ENCODE data around the gene REXO4.
"Not testable (repeated sequence)": the region's sequence is repeated elsewhere in the genome, so short reads cannot be mapped to it uniquely, and the experiment has no call there.

Gene REXO4

DNA sequence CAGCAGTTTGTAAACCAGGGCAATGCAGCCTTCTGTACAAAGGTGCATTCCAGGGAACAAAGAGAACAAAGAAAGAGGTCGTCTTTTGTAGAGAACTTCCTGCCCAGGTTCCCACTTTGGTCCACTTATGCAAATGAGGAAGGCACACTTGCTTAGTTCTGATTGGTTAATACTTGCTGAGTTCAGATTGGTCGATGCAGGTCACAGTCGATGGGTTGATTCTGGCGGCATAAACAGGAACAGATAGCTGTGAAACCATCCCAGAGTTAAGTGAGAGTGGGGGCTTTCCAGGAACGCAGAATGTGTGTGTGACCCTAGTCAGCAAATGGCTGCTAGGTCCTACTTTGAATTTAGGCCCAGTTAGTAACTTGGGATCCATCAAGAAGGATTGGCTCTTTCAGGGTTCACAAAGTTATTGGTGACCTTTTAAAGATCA, 2.6 kb upstream of the REXO4 start:
- no peak for DNase-seq

DNA sequence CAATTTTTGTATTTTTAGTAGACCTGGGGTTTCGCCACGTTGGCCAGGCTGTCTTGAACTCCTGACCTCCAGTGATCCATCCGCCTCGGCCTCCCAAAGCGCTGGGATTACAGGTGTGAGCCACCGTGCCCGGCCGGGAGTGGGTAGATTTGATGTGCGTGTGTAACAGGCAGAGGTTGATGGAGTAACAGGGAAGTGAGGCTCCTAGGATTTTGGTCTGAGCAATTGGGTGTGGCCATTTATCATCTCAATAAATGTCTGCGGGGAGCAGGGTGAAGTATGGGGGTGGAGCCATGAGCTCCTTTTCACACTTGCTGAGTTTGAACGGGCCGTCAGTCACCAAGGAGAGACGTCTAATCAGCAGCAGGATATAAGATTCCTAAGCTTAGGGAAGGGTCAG, 1.2 kb upstream of the REXO4 start:
- DNase-seq: no peak

DNA sequence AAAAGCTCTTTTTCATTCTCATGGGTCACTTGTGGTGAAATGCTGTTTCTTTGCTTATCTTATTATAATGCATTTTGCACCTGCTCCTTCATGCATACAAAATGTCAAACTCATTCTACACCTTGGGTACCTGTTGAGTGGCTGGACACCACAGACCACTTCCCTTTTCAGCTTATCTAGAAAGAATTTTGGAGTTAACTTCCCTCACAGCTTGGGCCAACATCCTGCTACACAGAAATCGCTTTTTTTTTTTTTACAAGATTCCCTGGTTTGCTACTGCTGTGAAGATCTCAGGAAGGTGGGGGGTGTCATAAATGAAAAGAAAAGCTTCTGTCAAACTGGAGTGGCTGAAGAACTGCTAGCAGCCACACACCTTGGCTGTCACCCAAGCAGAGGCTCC, 2.6 kb downstream of the REXO4 start:
- no peak for DNase-seq

DNA sequence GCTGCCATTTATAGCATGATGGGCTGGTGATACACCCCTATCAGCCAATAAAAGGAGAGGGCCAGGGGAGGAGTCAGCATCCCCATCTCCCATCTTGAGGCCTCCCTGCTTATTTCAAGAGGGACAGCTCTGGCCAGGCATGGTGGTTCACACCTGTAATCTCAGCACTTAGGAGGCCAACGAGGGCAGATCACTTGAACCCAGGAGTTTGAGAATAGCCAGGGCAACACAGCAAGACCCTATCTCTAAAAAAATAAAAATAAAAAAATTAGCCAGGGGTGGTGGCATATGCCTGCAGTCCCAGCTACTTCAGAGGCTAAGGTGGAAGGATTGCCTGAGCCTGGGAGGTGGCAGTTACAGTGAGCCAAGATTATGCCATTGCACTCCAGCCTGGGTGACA, 9.8 kb downstream of the REXO4 start:
- DNase-seq: no peak

DNA sequence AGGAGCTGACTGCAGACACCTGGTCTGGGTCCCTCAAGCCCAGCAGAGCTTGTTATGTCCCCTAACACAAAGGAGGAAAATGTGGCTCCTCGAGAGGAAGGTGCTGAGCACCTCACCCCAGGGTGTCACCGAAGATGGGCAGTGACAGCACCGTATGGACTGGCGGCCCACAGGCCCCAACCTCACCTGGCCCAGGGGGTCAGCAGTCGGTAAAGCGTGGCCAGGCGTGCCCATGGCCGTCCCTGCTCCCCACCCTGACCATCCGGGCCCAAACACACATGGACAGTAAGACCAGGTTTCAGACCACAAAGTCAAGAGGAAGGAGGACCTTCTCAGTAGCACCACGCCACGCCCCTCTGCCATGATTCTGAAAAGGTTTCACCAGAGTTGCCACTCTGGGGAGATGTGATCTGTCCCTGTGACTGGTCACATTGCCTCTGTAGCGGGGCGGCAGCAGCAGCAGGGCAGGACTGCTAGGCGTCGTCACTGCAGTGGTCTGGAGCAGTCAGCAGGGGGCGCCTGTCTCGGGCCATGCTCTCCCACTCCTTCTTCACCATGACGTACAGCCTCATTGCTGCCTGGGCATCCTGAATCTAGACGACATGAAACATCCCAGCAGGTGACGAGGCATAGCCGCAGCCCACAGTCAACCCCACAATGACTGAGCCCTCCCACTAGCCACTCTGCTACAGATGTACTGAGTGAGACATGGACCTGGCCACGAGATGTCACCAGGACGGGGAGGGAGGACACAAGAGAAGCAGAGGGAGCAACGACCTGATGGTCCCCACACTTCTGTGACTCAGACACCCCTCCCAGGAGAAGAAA, 11.1 kb downstream of the REXO4 start:
- DNase-seq: peak; percentile 67

DNA sequence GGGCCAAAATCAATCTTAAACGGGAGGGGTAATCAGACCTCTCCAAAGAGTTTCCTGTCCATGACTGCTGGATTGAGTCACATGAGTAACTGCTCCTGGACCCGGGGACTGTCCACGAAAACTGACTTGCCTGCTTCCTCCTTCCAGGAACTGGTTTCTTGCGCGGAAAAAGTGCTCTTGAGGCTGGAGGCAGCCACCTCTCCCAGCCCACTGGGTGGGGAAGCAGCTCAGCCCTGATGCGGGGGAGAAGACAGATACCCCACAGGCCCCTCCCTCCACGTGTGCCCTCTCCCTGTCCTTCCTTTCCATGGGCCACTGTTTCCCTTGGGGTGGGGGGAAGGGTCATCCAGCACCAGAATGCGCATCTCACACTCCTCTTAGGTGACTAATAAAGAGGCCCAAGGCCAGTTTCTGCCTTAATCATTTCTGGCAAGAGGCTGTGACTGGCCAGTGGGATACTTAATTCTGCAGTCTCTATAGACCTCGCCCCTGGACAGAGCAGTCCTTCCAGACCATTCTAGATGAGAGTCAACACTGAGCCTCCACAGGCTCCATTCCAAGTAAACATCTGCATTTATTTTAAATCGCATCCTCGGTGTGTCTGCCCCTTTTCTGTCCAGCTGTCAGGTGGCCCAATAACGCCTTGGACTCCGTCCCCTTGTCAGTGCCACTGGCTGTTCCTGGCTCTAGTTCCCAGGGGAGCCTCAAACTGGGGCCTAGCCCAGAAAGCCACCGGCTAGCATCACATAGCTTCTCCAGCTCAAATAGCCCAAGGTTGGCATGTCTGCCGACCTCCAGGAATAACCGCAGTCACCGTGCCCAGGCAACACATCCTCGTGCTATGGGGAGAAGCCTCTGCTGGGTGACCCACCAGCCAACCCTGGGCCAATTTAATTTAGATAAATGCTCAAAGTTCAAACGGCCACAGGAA, 12.0 kb downstream of the REXO4 start:
- no peak for DNase-seq

DNA sequence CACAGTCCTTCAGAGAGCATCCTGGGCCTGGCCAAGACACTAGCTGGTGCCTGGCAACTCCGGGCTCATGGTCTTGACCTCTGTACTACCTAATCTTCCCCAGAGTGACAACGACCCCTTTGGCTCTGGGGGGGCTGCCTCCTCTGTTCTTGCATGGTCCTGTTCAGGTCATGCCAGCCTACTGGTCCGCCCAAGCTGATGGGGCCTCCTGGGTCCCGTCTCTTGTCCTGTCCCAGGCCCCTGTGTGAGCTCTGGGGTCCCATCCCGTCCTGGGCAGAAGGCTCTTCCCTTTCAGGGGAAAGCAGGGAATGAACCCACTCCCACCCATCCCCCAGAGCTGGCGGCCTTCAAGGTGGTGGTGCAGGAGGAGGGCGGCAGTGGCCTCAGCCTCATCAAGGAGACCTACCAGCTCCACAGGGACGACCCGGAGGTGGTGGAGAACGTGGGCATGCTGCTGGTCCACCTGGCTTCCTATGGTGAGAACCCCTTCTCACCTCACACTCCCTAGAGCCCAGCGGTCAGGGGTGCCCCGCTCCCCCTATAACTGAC, 13.3 kb downstream of the REXO4 start:
- no peak for DNase-seq

DNA sequence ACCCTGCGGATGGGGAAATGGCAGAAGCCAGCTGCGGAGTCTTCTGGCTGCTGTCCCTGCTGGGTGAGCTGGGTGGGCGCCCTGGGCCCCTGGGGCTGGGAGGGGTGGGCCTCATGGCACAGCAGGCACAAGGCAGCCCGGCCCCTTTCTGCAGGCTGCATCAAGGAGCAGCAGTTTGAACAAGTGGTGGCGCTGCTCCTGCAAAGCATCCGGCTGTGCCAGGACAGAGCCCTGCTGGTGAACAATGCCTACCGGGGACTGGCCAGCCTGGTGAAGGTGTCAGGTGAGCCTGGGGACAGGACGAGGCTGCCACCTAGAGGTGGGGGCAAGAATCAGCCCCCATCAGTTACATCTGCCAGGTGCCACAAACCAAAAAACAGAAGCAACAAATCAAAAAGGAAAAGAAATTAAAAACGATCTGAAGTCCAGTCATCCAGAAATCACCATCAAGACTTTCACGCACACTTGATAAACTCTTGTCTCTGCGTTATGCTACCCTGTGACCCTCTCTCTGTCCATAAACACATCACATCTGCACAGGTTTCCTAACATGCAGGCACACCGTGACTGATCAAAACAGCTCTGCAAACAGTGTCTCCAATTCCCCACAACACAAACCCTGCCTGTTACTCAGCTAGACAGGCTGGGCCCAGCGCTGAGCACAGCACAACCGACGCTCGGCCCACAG, 13.9 kb downstream of the REXO4 start:
- DNase-seq: peak; percentile 60

DNA sequence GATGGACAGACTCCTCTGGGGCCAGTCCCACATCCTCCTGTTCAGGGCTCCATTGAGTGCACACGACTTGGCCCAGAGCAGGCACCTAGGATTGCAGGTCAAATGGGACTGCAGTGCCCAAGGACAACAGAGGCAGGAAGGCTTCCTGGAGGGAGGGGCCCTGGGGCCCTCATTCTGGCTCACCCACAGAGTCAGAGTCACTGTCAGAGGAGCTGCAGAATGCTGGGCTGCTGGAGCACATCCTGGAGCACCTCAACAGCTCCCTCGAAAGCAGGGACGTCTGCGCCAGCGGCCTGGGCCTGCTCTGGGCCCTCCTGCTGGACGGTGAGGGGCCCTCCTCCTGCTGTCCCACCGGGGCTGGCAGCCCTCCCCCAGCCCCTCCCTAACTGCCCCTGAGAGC, 15.1 kb downstream of the REXO4 start:
- no peak for DNase-seq

DNA sequence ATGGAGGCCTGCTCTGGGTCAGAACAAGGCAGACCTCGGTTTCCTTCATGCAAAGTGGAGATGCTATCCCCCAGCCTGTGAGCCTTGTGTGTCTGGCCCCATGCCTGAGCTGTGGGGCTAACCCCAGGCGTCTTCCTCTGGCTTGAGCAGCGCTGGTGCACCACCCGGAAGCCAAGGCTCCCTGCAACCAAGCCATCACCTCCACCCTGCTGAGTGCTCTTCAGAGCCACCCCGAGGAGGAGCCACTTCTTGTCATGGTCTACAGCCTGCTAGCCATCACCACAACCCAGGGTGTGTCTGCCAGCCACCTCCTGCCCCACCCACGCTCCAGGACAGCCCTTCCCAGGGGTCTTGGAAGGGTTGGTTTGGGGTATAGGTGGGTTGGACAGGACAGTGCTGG, 16.2 kb downstream of the REXO4 start:
- no peak for DNase-seq

DNA sequence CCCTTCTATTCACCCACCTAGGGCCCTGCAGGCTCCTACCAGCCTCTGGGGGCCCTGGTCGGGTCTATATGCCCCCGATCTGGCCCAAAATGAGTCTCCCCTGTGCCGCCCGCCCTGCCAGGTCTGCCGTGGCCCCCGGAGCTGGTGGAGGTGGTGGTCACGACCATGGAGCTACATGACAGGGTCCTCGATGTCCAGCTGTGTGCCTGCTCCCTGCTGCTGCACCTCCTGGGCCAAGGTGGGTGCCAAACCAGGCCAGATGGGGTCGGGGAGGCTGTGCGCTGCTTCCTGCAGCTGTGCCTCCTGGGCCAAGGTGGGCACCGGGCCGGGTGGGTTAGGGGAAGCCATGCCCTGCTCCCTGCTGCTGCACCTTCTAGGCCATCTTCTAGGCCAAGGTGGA, 17.5 kb downstream of the REXO4 start:
- no peak for DNase-seq

DNA sequence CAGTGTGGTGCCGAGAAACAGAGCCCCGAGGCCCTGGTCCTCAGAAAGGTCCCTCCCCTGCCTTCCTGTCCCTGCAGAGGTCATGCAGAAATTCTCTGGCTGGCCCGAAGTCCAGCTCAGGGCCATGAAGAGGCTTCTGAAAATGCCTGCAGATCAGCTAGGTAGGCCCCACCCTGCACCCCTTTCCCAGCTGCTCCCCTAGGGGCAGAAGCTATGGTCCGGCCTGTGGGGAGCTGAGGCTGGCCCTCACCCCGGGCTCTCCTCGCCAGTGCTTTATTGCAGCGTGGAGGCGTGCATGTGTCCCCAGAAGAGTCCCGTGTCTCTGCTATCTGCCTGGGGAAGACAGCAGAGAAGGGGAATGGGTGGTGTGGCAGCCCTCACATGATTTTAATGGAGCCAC, 19.9 kb downstream of the REXO4 start:
- DNase-seq: no peak

DNA sequence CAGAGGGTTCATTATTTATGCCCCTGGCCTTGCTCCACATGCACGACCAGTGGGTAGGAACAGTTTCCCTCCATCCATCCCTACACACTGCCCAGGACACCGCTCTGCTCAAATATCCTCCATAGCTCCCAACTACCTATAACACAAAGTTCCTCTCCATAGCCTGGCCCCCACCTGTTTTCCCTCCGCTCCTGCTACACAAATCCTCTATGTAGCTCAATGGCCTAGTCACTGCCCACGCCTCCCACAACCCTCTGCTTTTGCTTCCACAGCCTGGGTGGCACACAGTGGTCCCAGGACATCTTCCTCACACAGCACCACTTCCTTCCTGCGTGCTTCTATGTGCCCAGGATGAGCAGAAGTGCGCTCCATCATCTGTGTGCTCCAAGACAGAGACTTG, 20.4 kb downstream of the REXO4 start:
- DNase-seq: no peak

DNA sequence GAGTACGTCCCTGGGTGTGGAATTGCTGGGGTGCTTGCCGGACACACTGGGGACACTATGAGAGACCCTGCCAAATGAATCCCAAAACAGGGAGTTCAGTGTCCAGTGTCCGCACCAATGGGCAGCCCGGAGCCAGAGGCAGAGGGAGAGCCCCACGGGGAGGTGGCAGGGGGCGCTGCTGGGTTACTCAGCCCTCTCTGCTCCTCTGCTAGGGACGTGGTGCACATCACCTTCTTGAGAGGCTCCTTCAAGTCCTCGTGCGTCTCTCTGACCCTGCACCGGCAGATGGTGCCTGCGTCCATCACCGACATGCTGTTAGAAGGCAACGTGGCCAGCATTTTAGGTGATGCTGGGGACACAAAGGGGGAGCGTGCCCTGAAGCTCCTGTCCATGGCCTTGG, 20.9 kb downstream of the REXO4 start:
- no peak for DNase-seq

DNA sequence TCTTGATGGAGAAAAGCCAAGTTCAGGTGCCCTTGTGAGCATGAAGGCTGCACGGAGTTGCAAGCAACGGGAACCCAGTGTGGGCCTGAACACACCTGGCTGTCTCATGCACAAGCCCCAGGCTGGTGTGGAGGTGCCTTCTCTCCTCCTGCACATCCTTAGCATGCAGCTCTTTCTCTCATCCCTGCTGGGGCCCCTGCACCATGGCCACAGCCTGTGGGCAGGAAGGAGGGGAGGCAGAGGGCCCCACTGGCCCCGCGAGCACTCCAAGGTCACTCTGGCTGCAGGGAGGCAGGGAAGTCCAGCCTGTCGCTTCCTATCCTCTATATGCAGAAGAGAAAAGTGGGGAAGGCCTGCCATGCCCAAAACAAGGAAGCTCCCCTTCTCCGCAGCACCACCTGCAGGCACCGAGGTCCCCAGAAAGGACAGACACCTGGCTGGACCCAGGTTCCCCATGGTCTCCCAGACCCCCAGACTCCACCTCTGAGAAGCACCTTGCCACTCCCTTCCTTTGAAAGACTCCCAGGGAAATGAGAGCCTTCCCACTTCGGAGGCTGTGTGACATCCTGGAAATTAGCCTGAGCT, 23.0 kb downstream of the REXO4 start:
- no peak for DNase-seq

DNA sequence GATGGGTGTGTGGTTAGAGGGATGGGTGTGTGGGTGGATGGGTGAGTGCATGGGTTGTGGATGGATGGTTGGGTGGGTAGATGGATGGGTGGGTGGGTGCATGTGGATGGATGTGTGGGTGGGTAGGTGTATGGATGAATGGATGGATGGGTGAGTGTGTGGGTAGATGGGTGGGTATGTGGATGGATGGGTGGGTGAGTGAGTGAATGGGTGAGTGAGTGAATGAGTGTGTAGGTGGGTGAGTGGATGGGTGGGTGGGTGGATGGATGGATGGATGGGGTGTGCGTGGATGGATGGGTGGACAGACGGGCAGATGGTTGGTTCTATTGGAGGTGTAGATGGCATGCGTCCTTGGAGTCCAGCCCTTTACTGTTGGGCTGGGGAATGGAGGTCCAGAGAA, 24.4 kb downstream of the REXO4 start:
- no peak for DNase-seq

DNA sequence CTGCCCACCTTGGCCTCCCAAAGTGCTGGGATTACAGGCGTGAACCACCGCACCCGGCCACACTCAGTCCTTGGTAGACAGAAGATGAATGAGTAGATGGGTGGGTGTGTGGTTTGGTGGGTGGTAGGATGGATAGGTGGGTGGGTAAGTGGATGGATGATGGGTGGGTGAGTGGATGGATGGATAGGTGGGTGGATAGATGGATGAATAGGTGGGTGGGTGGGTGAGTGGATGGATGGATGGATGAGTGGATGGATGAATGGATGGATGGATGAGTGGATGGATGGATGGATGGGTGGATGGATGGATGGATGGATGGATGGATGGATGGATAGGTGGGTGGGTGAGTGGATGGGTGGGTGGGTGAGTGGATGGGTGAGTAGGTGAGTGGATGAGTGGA, 25.5 kb downstream of the REXO4 start:
- not testable (repeated sequence) for DNase-seq

DNA sequence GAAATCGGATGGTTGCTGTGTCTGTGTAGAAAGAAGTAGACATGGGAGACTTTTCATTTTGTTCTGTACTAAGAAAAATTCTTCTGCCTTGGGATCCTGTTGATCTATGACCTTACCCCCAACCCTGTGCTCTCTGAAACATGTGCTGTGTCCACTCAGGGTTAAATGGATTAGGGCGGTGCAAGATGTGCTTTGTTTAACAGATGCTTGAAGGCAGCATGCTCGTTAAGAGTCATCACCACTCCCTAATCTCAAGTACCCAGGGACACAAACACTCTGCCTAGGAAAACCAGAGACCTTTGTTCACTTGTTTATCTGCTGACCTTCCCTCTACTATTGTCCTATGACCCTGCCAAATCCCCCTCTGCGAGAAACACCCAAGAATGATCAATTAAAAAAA, 26.4 kb downstream of the REXO4 start:
- not testable (repeated sequence) for DNase-seq

DNA sequence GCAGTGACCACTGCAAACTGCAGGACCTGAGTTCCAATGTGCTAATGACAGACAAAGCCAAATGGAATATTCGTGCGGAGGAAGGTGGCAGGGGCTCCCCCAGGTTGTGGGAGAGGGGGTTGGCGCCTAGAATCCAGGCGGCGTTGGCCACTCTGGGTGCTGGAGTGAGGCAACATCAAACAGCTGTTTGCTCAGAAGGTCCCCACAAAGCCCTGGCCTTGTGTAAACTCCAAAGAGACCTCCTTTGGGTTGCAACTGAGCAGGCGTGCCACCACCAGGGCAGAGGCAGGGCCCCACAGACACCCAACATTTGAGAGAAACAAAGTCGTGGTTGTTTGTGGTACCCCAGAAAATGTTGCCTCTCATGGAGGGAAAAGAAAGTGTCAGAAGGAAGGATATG, 27.1 kb downstream of the REXO4 start:
- DNase-seq: no peak

DNA sequence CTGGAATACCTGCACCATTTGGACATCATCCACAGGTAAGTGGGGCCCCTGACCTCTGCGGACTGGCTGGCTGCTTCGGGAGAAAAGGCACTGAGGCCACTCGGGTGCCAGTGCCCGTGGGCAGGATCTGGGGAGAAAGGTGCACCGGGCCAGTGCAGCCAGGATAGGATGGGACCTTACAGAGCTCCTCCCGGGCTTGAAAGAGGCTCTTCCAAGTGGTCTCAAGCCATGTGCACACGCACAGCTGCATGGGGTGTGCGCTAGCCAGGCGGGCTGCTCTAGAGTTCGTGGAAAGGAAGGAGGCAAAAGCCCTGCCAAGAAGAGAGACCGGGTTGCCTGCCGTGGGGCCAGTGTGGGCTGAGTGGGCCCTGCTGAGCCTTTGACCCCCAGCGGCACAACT, 28.2 kb downstream of the REXO4 start:
- DNase-seq: no peak

DNA sequence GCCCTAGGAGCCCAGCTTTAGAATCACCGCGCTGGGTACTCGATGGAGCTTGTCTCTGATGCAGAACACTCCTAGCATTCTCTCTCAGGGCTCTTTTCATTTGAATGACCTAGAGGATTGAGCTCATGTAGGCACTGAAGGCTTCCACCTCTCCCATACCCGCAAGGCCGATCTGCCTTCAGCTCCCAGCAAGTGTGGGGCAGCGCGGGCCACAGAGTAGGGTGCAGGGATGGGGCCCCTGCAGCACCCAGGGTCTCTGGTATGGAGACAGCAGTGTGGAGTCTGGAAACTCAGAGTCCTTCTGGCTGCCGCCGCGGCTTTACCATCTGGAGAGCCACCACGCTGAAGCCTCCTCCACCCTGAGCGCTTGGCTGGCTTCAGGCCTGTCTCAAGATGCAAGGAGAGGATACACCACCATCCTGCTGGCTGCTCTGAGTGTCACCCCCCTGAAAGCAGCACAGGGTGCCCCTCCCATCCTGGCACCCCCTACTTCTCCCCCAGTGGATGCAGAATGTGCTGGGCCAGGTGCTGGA, 28.7 kb downstream of the REXO4 start:
- no peak for DNase-seq

DNA sequence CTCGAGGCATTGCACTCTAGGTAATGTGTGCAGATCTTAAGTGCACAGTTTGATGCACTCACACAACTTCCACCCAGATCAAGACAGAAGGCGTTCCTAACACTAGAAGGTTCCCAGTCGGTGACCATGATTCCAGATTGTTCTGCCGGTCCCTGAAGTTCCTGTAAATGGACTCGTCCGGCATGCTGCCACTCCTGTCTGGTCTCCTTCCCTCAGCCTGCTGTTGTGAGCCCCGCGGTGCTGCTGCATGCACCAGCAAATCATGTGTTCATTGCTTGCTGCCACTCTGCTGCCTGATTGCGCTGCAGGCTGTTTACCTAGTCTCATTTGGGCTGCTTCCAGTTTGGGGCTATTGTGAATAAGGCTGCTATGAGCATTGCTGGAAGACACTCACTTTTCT, 30.1 kb downstream of the REXO4 start:
- DNase-seq: no peak

DNA sequence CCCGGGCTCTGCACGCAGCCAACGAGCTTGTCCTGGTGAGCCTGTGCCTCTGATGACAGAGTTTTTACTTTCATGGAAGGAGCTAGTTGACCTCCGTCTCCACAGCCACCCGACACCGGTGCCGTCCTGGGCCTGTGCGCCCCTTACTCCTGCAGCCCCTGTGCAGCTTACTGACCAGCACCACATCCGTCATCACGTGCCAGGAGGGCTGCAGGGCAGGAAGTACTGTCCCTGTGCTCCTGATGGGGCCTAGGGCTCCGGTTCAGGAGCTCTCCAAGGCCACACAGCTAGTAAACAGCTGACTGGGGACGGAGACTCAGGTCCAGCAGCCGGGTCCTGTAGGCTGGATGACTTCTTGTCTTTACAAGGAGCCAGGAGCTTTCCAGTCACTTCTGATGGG, 31.5 kb downstream of the REXO4 start:
- no peak for DNase-seq
